Right forelimb (tissue), 1 donor: Measurements from ENCODE around the gene KIF22.
"Not testable (repeated sequence)": the region's sequence is repeated elsewhere in the genome, so short reads cannot be mapped to it uniquely, and the experiment has no call there.

Experiments
- DNase-seq: peaks from one replicate; pipeline ENCODE4 v3.0.0-alpha.2; 2018

The KIF22 gene

GRCh38 chr16:29767062-29767461, 23.5 kb upstream of the KIF22 start:
- no peak for DNase-seq

- no peak for DNase-seq
These were observed 21.0 kb upstream of the KIF22 start for GRCh38 chr16:29769507-29769906.

GRCh38 chr16:29770250-29770929, 20.2 kb upstream of the KIF22 start:
- no peak for DNase-seq

- not testable (repeated sequence) for DNase-seq
These were observed 18.2 kb upstream of the KIF22 start for GRCh38 chr16:29772330-29772729.

GRCh38 chr16:29774730-29775129, 15.8 kb upstream of the KIF22 start:
- DNase-seq: no peak

- DNase-seq: no peak
These were observed 14.7 kb upstream of the KIF22 start for GRCh38 chr16:29775742-29776408.

GRCh38 chr16:29777576-29778350, 12.8 kb upstream of the KIF22 start, which contains the start of gene ZG16:
Gene ZG16, plus strand, starts transcription at chr16:29778256. Its CDS starts 1,011 bp downstream, at chr16:29779267.
- DNase-seq: no peak

- DNase-seq: no peak
These were observed 11.1 kb upstream of the KIF22 start for GRCh38 chr16:29779474-29779873.

GRCh38 chr16:29783094-29783953, 7.2 kb upstream of the KIF22 start:
- DNase-seq: not testable (repeated sequence)

- no peak for DNase-seq
These were observed 6.4 kb upstream of the KIF22 start for GRCh38 chr16:29784157-29784556.

- DNase-seq: peak; percentile 78
These were observed 5.5 kb upstream of the KIF22 start for GRCh38 chr16:29784901-29785500.

GRCh38 chr16:29787155-29787554, 3.4 kb upstream of the KIF22 start:
- DNase-seq: not testable (repeated sequence)

GRCh38 chr16:29789775-29790182, 772 bp upstream of the KIF22 start:
- DNase-seq: no peak

GRCh38 chr16:29790949-29791844, 646 bp downstream of the KIF22 start:
- DNase-seq: peak; percentile 53

GRCh38 chr16:29791845-29792807, 1.6 kb downstream of the KIF22 start:
- DNase-seq: no peak

GRCh38 chr16:29793153-29793552, 2.6 kb downstream of the KIF22 start:
- DNase-seq: not testable (repeated sequence)

- DNase-seq: no peak
These were observed 3.7 kb downstream of the KIF22 start for GRCh38 chr16:29794231-29794710.

- no peak for DNase-seq
These were observed 11.9 kb downstream of the KIF22 start for GRCh38 chr16:29802416-29802935.

GRCh38 chr16:29804020-29804419, 13.5 kb downstream of the KIF22 start:
- DNase-seq: no peak
